ENCODE results near the gene PRPF6. TPM values are rescaled to one million over a fixed set of nuclear protein-coding genes. Genes with fewer than 3 reads are reported as not detected.

Gene PRPF6
- total and polyA plus RNA-seq, 2 of the 13 experiments (the other 11 are each of a cell fraction or from before 2014, with no cell fraction given) = 63.7 to 101 TPM

GRCh38 chr20:64035933-64036345 lies 55.0 kb downstream of the PRPF6 start, which contains the start of gene C20orf204 (continued):
- no peak for TF ChIP-seq PREB (CRISPR knock-in tag; IDR thresholded peaks at IDR 0.05)
- TF ChIP-seq SNAPC2 (CRISPR knock-in tag; IDR thresholded peaks at IDR 0.05) = no peak
- no peak for TF ChIP-seq SP2 (CRISPR knock-in tag; IDR thresholded peaks at IDR 0.05)
- TF ChIP-seq ZC3H4 (CRISPR knock-in tag; IDR thresholded peaks at IDR 0.05; ENCODE audit: borderline replicate concordance) = peak; percentile 36; the same call in 1 of the 2 replicates
- TF ChIP-seq UBTF (CRISPR knock-in tag; IDR thresholded peaks at IDR 0.05) = peak; percentile 94
- peak; percentile 79 for TF ChIP-seq BATF2 (CRISPR knock-in tag; IDR thresholded peaks at IDR 0.05)
- TF ChIP-seq BORCS8-MEF2B (CRISPR knock-in tag; IDR thresholded peaks at IDR 0.05) = 0 out of 2 replicates have a peak, but pooled peaks have one; percentile 43
- no peak for TF ChIP-seq NFYC (CRISPR knock-in tag; IDR thresholded peaks at IDR 0.05)
- TF ChIP-seq RBM22 (optimal IDR thresholded peaks at IDR 0.05; ENCODE audit: low read length) = peak; percentile 99
- peak in 1 of 2 experiments; percentile 39; a peak in 1 of 4 replicates for TF ChIP-seq NR2F1 (CRISPR knock-in tag; IDR thresholded peaks at IDR 0.05)
- no peak; the same call in 1 of the 2 replicates for TF ChIP-seq THAP8 (CRISPR knock-in tag; IDR thresholded peaks at IDR 0.05; ENCODE audit: borderline replicate concordance)
- TF ChIP-seq CTCF (CRISPR knock-in tag; IDR thresholded peaks at IDR 0.05) = peak; percentile 54
- TF ChIP-seq KAT2B (IDR thresholded peaks at IDR 0.05; ENCODE audit: borderline replicate concordance, low read depth, low read length) = no peak
- TF ChIP-seq HNRNPK (IDR thresholded peaks at IDR 0.05; ENCODE audit: low read depth, low read length, poor library complexity, severe bottlenecking) = peak; percentile 51
- 0 out of 2 replicates have a peak, but pooled peaks have one; percentile 82 for TF ChIP-seq ZNF775 (CRISPR knock-in tag; IDR thresholded peaks at IDR 0.05; ENCODE audit: borderline replicate concordance)
- 0 out of 2 replicates have a peak, but pooled peaks have one; percentile 75 for TF ChIP-seq GFI1 (CRISPR knock-in tag; IDR thresholded peaks at IDR 0.05; ENCODE audit: borderline replicate concordance)
- peak; percentile 82 for TF ChIP-seq PTBP1 (IDR thresholded peaks at IDR 0.05; ENCODE audit: low read depth, low read length, poor library complexity, severe bottlenecking)
- TF ChIP-seq ZNF83 (CRISPR knock-in tag; IDR thresholded peaks at IDR 0.05; ENCODE audit: borderline replicate concordance) = peak; percentile 73; the same call in 1 of the 2 replicates

All from HepG2 (cell line).